GM21526 (cell line): ENCODE results near the gene FRMPD4.

Source experiments
- ATAC-seq: cut with Tn5 transposase; IDR thresholded peaks from one replicate; pipeline ENCODE4 v1.9.1; 2021; ENCODE audit warnings: moderate library complexity; ENCODE audit not compliant: unreplicated experiment, low FRiP score

FRMPD4 gene

DNA sequence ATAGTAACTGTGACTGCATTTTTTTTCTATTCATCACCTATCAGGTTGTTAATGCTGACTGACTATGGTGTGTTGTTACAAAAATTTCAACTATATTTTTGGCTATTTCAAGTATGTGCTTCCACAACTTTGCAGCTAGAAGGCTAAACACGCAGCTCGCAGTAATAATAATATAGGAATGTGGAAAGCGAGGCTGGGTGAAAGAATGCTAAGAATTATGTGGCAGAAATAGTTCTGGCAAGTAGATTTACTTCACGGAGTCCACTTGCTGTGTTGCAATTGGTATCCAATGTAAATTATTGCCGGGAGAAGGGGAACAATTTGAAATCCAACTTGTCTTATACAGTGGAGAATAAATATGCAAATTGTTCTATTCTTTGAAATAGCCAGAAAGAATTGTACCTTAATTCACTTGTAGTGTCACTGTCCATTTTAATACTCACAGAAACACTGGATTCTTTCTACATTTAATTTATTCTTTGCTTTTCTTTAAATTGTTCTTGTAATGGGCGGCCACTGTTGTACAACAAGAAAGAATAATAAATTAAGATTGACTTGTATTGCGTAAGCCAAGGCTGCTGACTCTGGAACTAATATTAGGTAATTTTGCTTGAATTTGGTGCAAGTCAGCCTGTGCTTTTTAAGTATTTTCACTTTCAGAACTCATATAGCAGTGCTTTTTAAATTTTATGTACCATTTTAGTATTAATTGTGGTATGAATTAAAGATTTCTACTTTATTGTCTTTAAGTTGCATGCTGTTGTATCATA lies 154.9 kb downstream of the FRMPD4 start:
- no peak for ATAC-seq

DNA sequence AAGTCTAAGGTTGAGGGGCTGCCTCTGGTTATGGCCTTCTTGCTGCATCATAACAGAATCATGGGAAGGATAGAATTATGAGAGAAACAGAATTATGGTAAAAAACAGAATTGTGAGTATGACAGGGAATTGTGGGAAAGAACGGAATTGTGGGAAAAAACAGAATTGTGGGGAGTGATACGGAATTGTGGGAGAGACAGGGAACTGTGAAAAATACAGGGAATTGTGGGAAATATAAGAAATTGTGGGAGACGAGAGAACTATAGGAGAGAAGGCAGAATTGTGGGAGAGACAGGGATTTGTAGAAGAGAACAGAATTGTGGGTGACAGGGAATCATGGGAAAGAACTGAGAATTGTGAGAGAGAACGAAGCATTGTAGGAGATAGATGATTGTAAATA lies 159.1 kb downstream of the FRMPD4 start:
- ATAC-seq: no peak

DNA sequence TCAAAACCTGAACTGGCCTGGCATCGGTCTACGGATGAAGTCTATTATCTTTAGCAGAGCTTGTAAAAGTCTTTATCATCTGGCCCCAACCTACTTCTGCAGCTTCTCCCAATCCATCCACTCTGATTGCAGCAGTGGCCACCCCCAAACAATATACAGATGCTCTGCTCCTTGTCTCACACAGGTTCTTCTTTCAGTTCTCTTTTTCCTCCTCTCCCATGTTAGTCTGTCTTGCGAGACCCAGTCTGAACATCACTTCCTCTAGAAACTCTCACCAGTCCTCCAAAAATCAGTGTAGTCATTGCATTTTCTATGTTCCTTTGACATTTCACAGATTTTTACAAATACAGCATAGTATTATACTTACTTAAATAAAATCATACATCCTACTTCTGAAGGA lies 163.0 kb downstream of the FRMPD4 start:
- no peak for ATAC-seq

DNA sequence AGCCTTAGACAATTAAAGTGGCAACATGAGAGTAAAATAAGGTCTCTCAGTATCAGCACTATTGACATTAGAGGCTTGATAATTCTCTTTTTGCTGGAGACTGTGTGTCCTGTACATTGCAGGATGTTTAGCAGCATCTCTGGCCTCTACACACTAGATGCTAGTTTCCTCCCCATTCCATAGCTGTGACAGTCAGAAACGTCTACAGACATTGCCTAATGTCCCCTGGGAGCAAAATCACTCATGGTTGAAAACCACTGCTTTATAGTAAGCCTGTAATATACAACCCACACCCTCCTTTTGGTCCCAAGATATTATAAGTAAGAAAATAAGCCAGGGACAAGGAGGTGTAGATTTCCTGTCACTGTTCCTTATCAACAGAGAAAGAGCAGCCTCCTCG lies 166.0 kb downstream of the FRMPD4 start:
- no peak for ATAC-seq

DNA sequence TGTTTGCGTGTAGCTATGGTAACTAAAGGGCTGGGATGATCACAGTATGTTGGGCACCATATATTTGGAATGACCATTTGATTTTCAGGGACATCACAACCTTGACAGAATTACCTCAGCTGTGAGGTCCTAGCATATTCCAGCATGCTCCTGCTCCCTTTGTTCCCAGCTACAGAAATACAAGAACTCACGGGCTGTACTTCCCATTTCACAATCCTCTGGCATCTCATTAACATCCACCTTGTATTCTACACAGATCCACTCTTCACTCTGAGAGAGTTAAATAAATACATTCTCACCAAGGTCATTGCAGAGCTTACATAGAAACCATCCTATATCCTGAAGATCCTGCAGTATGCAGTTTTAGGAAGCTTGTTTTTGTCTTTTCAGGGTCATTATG lies 169.7 kb downstream of the FRMPD4 start:
- no peak for ATAC-seq

DNA sequence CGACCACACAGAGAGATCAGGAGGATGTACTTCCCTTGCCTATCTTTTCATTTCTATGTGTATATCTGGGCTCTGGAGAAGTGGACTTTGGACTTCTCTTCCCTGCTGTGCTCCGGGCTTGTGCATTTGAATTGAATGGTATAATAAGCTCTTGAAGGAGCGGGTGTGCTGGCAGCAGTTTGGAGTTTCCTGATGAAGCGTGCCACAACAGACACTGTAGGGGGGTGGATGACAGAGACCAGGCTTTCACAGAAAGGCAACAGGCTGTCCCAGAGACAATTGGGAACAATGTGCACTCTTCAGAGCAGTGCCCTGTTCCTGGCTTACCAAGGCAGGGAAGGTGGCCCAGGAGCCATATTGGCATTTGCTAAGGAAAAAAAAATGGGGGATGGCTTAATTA lies 170.1 kb downstream of the FRMPD4 start:
- ATAC-seq: no peak

DNA sequence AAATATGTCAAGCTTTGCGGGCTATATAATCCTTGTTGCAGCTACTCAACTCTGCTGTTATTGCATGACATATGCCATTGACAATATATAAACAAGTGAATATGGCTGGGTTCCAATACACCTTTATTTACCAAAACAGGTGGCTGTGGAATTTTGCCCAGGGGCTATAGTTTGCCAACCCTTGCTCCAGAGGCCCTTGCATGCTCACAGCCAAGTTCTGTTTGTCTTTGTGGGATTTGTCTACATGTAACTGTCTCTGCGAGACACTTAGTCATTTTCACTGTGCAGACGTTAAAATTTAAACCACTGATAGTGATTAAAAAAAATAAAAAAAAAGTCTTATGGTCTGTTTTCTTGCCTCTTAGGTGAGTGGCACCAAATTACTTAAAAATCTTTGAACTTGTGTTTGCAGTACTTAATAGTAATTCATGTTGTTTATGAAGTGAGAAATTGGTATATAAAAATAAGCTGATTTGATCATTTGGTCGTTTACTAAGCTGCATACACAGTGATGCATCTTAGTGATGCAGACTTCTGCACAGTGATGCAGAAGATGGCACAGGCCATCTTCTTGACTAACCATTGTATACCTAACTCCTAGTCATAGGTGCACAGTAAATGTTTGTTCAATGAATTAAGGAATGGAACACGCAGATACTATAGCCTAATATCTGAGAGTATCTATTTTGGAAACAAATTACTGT lies 170.9 kb downstream of the FRMPD4 start:
- ATAC-seq: no peak

DNA sequence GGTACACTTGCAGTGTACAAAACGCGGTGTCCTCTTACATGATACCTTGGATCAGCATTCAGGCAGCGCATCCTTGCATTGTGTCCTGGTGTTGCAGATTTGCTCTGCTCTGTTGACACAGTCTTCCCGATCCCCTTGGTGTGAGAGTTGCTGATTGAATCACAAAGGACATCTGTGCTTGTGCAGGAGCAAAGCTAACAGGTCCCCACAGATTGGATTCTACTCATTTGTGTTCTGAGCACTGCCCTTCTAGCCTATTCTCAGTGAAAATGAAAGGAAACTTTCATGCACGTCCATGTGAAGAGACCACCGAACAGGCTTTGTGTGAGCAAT lies 171.4 kb downstream of the FRMPD4 start:
- ATAC-seq: no peak

DNA sequence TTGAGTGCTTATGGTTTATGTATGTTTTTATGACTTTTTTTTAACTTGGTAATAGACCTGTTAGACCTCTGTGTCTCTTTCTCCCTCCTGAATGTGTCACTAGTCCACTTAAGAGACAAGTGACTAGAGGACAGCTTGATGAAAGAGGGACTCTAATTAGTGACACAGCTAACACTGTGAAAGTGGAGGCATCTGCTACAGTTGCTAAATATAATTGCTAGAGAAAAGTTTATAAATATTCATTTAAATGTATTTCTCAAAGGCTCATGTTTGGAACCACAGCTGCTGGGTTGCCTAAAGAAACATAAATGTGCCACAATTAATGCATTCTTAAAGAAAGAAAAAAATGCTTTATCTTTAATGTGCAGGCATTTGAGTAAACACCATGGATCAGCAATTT lies 176.4 kb downstream of the FRMPD4 start:
- no peak for ATAC-seq

DNA sequence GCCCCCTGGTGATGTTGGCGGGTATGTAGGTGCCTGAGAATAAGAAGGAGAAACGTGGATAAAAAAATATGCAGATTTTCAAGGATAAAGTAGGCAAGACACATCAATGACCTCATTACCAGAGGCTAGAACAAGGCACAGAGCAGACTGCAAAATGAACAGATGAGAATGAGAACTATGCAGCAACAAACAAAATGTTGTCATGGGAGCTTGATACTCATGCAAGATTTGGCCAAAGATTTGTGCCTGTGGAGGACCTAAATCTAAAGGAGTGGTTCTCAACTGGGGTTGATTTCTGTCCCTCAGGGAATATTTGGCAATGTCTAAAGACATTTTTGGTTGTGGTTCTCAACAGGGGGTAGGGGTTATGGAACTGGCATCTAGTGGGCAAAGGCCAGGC lies 177.3 kb downstream of the FRMPD4 start:
- ATAC-seq: no peak

DNA sequence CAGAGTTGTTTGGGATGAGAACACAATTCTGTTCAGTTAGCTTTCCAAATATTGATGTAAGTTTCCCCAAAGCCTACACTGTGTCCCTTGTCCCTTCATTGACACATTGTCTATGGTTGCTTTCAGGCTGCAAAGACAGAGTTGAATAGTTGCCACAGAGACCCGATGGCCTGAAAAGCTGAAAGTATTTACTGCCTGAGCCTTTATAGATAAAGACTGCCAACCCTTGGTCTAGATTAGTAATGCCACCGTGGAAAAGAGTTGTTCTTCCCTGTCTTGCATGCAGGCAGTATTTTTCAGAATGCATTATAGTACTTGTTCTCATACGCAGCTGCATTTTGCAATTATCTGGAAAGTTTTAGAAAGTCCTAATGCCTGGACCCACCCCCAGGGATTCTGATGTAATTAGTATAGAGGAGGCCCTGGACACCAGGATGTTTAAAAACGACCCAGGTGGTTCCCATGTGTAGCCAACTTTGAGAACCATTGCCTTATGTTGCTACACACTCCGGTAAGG lies 180.8 kb downstream of the FRMPD4 start:
- no peak for ATAC-seq

DNA sequence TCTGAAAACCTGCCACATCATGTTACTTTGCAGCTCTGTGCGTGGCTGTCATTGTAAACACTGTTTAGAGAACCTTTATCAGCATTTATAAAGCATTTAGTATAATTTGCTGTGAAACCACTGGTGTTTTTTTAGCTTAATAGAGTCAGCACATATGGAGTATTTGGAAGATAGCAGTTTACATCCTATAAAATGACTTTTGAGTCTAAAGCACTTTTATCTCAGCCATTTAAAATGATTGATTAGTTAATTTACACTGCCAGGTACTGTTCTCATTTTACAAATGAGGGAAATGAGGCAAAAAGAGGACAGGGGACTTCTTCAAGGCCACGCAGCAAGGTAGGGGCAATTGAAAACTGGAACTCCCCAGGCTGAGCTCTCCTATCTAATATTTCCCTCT lies 181.7 kb downstream of the FRMPD4 start:
- no peak for ATAC-seq

DNA sequence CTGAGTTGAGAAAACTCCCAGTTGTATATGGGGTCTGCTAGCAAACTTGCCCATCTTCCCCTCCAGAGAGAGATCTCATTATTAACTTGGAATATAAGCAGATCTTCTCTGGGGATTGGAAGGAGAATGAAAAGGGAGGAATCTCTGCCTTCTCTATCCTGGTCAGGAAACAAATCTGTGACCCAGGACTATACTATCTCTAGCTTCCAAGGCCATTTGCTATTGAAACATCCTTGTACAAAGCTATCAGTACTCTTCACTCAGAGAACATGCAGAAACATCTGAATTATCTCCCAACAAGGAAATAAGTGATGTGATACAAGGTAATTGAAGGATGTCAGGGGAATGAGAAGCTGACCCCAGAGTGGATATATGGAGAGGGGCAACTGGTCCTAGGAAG lies 183.8 kb downstream of the FRMPD4 start:
- no peak for ATAC-seq

DNA sequence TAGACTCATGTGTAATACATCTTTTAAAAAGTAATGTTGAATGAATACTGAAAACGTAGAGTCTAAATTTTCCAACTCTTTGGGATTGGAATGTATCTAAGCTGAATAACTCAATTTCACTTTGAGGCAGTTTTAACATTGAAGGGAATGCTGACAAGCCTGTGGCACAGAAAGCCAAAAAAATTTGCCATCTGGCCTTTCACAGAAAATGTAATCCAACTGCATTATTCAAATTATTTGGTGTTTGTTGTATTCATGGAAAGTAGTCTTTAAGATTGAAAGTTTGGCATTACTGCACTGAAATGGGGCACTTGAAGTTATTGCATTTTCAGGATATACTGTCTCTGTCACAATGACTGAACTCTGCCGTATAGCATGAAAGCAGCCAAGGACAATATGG lies 186.9 kb downstream of the FRMPD4 start:
- no peak for ATAC-seq

DNA sequence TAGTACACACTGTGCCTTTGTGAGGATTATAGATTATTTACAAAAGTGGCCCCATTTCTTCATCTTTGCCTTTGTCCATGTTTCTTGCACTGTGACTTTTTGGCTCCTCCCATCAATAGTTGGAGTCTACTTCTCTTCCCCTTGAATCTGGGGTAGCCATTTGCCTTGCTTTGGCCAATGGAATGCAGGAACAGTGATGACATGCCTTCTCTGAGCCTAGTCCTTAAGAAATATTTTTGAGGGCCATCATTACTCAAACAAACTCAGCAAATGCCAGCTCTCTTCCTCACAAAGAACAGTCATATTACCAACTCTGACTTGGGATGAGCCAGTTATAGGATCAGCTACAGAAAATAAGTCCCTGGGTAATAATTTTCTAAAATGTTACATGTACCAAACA lies 189.6 kb downstream of the FRMPD4 start:
- no peak for ATAC-seq

DNA sequence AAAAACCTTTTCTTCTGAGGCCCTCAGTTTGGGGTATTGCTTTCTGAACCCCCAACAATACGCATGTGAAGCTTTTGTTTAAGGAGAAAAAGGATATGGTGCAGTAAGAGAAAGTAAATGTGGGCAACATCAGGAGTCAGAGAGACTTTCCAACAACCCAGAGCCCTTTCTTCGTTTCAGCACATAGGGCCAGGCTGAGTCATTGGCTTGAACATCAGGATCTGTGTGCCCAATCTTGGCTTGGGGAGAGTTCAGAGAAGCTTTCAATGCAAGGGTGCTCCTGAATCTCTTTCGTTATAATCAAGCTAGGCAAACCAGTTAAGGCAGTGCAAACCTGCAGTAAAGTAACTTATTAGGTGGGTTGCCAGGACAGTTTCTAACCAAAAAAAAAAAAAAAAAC lies 191.2 kb downstream of the FRMPD4 start:
- no peak for ATAC-seq

DNA sequence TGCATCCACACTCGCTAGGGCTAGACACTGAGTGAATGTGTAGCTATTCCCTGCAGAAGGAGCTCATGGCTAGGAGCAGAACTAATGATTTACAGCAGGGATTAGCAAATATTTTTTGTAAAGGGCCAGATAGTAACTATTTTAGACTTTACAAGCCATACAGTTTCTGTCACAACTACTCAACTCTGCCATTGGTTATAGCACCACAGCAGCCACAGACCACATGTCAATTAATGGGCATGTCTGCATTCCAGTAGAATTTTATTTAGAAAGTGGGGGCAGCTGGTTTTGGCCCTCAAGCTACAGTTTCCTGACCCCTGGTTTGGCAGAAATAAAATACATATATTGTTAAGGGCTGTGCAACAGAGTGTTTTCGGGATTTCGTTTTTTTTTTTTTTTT lies 192.6 kb downstream of the FRMPD4 start:
- ATAC-seq: no peak

DNA sequence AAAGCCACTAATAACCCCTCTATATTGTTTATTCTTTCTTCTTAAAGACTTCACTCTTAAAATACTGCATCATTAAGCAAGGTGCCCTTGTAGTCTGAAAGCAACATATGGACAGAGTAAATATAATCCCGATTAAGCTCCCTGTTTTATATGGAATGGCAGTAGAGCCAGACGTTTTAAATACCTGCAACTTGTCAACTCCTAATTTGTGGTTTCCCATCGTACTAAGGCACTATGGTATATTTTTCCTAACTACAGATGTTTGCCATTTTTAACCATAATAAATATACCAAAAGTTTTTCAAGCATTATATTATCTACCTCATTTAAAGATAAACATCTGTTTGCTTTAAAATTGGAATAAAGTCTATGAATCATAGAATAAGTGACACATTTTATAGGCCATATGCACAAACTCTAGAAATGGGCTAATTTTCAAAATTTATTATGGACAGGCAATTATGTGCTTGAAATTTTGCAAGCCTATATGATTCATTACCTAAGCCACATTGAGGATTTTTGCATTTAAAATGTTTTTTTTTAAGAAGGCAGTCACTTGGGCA lies 194.6 kb downstream of the FRMPD4 start:
- no peak for ATAC-seq

DNA sequence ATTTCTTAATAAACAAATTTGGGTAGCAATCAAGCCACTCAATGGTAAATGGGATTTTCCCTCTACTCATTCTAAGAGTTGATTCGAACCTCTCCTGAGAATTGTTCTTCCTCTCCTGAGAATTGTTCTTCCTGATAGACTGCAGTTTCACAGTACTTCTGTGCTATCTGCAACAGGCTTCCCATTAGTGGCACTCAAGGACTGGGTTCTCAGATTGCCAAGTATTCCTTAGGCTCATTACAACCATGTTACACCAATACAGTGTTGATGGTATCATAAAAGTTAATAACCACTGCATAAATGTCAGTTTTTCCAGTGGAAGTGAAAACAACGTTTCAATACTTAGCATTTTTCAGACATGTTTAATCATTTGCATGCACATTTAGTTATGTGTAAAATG lies 201.6 kb downstream of the FRMPD4 start:
- no peak for ATAC-seq

DNA sequence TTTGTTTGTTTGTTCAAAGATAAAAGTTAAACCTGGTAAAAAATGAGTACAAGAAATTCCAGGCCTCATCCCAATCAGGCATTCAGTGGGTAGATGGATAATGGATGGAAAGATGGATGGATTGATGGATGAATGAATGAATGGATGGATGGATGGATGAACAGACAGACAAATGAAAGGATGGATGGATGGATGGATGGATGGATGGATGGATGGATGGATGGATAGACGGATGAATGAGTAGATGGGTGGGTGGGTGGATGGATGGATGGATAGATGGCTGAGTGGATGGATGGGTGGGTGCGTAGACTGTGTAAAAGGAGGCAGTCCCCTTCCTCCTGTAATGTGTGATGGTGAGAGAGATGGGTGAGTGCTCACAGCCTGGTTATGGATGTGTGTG lies 206.7 kb downstream of the FRMPD4 start:
- no peak for ATAC-seq

DNA sequence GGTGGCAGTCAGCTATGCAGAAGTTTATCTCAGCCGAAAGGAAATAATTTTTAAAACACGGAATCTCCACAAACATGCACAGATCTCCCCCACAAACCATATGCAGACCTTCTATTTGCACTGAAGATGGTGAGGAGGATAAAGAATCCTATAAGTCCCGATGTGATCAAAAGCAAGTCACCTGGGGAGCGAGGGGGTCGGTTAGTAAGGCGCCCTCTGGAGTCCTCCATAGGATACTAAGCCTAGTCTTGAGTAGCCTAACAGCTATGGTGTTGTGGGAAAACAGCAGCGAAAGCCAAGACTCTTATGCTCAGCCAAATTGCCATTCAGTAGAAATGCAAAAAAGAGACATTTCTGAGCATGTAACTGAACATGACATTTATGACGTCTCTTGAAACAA lies 210.9 kb downstream of the FRMPD4 start:
- ATAC-seq: no peak

DNA sequence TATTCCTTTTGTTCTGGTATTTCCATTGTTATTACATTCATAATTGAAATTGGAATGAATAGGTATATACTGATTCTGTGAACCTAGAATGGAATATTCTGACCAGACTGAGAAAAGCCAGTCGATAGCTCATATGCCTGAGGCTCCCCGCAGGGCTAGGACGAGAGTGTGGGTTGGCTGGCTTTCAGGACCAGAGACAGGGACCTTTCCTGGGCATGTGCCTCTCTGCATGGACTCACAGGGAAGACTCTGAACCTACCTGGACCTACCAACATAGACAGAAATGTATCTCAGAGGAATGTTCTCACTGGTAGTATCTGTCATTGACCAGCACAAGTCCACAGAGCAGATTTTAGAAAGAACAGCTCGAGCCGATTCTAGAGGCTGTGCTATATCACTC lies 214.6 kb downstream of the FRMPD4 start:
- no peak for ATAC-seq
